Mammary epithelial cell (primary cell): Measurements from ENCODE around the gene PTPN23.

Source experiments
- EZH2 ChIP-seq: IDR thresholded peaks from 2 replicates; pipeline ENCODE4 v1.6.1; 2012; ENCODE audit warnings: low read length, inconsistent platforms, borderline replicate concordance
- TF ChIP-seq, protein P1 (sequence below), 2 donors: IDR thresholded peaks in 1 of 2; conservative IDR thresholded peaks in 1 of 2; 2 replicates each; pipeline ENCODE4 v1.5.1; 2011 to 2012; ENCODE audit warnings: inconsistent platforms in 2 of 2, low read length in 2 of 2, mild to moderate bottlenecking in 2 of 2, control low read depth in 1 of 2, low read depth in 1 of 2; ENCODE audit not compliant: insufficient read depth in 1 of 2; ENCODE audit errors: extremely low read depth in 1 of 2

DNA sequence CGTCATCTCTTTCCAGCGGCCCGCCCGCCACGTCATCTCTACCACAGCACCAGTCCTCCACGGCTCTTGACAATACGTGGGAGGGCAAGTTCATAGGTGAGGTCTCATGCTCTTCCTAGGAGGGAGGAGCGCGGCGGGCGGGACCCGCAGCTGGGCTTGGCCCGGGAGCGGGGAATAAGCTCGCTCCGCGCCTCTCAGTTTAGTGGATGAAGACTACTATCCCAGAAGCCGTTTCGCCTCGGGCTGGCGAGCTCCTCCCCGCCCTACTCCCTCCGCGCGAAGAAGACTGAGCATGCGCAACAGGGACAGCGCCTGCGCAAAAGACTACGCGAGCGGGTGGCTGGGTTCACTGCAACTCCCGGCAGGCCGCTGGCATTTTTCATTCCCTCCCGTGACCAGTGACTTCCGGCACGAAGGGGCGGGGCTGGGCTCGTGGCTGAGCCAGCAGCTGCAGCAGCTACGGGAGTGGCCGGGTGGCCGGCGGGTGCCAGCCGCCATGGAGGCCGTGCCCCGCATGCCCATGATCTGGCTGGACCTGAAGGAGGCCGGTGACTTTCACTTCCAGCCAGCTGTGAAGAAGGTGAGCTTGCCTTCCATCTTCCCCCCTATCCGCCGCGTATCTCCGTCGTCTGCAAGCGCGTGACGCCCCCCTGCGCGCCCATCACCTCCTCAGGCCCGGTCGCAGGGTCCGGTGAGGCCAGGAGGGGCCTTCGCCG, at the start of gene PTPN23:
- TF ChIP-seq, protein P1, sequence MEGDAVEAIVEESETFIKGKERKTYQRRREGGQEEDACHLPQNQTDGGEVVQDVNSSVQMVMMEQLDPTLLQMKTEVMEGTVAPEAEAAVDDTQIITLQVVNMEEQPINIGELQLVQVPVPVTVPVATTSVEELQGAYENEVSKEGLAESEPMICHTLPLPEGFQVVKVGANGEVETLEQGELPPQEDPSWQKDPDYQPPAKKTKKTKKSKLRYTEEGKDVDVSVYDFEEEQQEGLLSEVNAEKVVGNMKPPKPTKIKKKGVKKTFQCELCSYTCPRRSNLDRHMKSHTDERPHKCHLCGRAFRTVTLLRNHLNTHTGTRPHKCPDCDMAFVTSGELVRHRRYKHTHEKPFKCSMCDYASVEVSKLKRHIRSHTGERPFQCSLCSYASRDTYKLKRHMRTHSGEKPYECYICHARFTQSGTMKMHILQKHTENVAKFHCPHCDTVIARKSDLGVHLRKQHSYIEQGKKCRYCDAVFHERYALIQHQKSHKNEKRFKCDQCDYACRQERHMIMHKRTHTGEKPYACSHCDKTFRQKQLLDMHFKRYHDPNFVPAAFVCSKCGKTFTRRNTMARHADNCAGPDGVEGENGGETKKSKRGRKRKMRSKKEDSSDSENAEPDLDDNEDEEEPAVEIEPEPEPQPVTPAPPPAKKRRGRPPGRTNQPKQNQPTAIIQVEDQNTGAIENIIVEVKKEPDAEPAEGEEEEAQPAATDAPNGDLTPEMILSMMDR (conservative IDR thresholded peaks at IDR 0.05 in 1 of 2, IDR thresholded peaks at IDR 0.05 in 1 of 2; ENCODE audit: extremely low read depth in 1 of 2, insufficient read depth in 1 of 2, low read depth in 1 of 2, low read length in 2 of 2), result no peak
- no peak for TF ChIP-seq EZH2
